ENCODE results near the gene CD22.

- TF ChIP-seq POLR2A (IDR thresholded peaks at IDR 0.05; ENCODE audit: low read depth, low read length): no peak
- TF ChIP-seq POLR2AphosphoS5 (IDR thresholded peaks at IDR 0.05; ENCODE audit: low read depth, low read length): no peak
Observed at GRCh38 chr19:35314858-35315470, 14.0 kb upstream of the CD22 start.
